ENCODE measurements around the gene KRAS. TPM values are rescaled to one million over a fixed set of nuclear protein-coding genes. Genes with fewer than 3 reads are reported as not detected.

Gene KRAS
- total and polyA plus RNA-seq, 2 of the 13 experiments (the other 11 are each of a cell fraction or from before 2014, with no cell fraction given): 6.5 to 9.8 TPM

- peak; percentile 60; the same call in 1 of the 2 replicates for TF ChIP-seq THAP9 (CRISPR knock-in tag; IDR thresholded peaks at IDR 0.05; ENCODE audit: borderline replicate concordance)
- no peak for TF ChIP-seq ZSCAN21 (CRISPR knock-in tag; IDR thresholded peaks at IDR 0.05; ENCODE audit: borderline replicate concordance)
- TF ChIP-seq ZNF572 (CRISPR knock-in tag; IDR thresholded peaks at IDR 0.05): no peak
- no peak for TF ChIP-seq NPAS2 (CRISPR knock-in tag; IDR thresholded peaks at IDR 0.05; ENCODE audit: borderline replicate concordance)
- peak; percentile 73; the same call in 1 of the 2 replicates for TF ChIP-seq TBX2 (CRISPR knock-in tag; IDR thresholded peaks at IDR 0.05; ENCODE audit: borderline replicate concordance)
- TF ChIP-seq ZNF761 (CRISPR knock-in tag; conservative IDR thresholded peaks at IDR 0.05): 0 out of 2 replicates have a peak, but pooled peaks have one; percentile 52
- no peak for TF ChIP-seq SNAPC5 (CRISPR knock-in tag; IDR thresholded peaks at IDR 0.05; ENCODE audit: borderline replicate concordance)
- peak; percentile 86 for TF ChIP-seq KDM5B (CRISPR knock-in tag; IDR thresholded peaks at IDR 0.05; ENCODE audit: borderline replicate concordance)
- TF ChIP-seq RERE (CRISPR knock-in tag; IDR thresholded peaks at IDR 0.05; ENCODE audit: low read depth): no peak
- TF ChIP-seq ISL2 (CRISPR knock-in tag; IDR thresholded peaks at IDR 0.05): no peak
- TF ChIP-seq ZNF83 (CRISPR knock-in tag; IDR thresholded peaks at IDR 0.05; ENCODE audit: borderline replicate concordance): no peak
- 0 out of 2 replicates have a peak, but pooled peaks have one; percentile 13 for TF ChIP-seq ZNF768 (CRISPR knock-in tag; IDR thresholded peaks at IDR 0.05)
- TF ChIP-seq TOPORS (CRISPR knock-in tag; IDR thresholded peaks at IDR 0.05): no peak; the same call in 1 of the 2 replicates
- TF ChIP-seq NCOA1 (CRISPR knock-in tag; IDR thresholded peaks at IDR 0.05): 0 out of 2 replicates have a peak, but pooled peaks have one; percentile 36
- TF ChIP-seq ZNF737 (CRISPR knock-in tag; IDR thresholded peaks at IDR 0.05; ENCODE audit: borderline replicate concordance): no peak
- peak; percentile 87 for TF ChIP-seq SIN3A (IDR thresholded peaks at IDR 0.05; ENCODE audit: borderline replicate concordance, low read depth, low read length)
- TF ChIP-seq GLMP (CRISPR knock-in tag; IDR thresholded peaks at IDR 0.05; ENCODE audit: borderline replicate concordance): no peak
- TF ChIP-seq RFX3 (CRISPR knock-in tag; IDR thresholded peaks at IDR 0.05): peak; percentile 93
Observed at GRCh38 chr12:25195056-25195971, 55.4 kb downstream of the KRAS start, which contains the start of the genes DNAI7 and ETFRF1 (continued).
